BE2C (cell line): Measurements from ENCODE around the gene NRG2.

ENCODE experiments used
- DNase-seq: peaks from one replicate; pipeline ENCODE4 v3.0.0-alpha.2; 2020
- H3K27me3 ChIP-seq: fragments of 250-450 bp; sonication (Bioruptor Pico); 2 replicates; pipeline ENCODE4 v1.5.1; 2020; ENCODE audit warnings: mild to moderate bottlenecking
- H3K36me3 ChIP-seq: fragments of 250-450 bp; sonication (Bioruptor Pico); 2 replicates; pipeline ENCODE4 v1.5.1; 2020; ENCODE audit warnings: mild to moderate bottlenecking
- H3K4me1 ChIP-seq: fragments of 250-450 bp; sonication (Bioruptor Pico); 2 replicates; pipeline ENCODE4 v1.5.1; 2020
- H3K4me3 ChIP-seq: 2 replicates; pipeline ENCODE4 v1.5.1; 2011; ENCODE audit warnings: low read depth, low read length
- H3K9me3 ChIP-seq: fragments of 250-450 bp; sonication (Bioruptor Pico); 2 replicates; pipeline ENCODE4 v1.5.1; 2020
- TF ChIP-seq, protein P1 (sequence below): IDR thresholded peaks from 2 replicates; pipeline ENCODE4 v1.5.1; 2012; ENCODE audit warnings: mild to moderate bottlenecking, low read depth, low read length

The NRG2 gene

GRCh38 chr5:139958432-139959148 is 84.5 kb downstream of the NRG2 start:
- no peak for DNase-seq
- Histone ChIP-seq H3K9me3 (no peaks in the 10 kb centered on the region), H3K36me3 (no peaks in the 10 kb centered on the region), H3K27me3 (no peaks in the 10 kb centered on the region), H3K4me3 (no peak overlapping the region), H3K4me1 (peaks cover 2% of the 10 kb centered on the region; the same call in 1 of the 2 replicates)
- TF ChIP-seq, protein P1, sequence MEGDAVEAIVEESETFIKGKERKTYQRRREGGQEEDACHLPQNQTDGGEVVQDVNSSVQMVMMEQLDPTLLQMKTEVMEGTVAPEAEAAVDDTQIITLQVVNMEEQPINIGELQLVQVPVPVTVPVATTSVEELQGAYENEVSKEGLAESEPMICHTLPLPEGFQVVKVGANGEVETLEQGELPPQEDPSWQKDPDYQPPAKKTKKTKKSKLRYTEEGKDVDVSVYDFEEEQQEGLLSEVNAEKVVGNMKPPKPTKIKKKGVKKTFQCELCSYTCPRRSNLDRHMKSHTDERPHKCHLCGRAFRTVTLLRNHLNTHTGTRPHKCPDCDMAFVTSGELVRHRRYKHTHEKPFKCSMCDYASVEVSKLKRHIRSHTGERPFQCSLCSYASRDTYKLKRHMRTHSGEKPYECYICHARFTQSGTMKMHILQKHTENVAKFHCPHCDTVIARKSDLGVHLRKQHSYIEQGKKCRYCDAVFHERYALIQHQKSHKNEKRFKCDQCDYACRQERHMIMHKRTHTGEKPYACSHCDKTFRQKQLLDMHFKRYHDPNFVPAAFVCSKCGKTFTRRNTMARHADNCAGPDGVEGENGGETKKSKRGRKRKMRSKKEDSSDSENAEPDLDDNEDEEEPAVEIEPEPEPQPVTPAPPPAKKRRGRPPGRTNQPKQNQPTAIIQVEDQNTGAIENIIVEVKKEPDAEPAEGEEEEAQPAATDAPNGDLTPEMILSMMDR = no peak

GRCh38 chr5:139956342-139956741 is 86.8 kb downstream of the NRG2 start:
- TF ChIP-seq, protein P1 = no peak

GRCh38 chr5:139955616-139956273 is 87.4 kb downstream of the NRG2 start:
- TF ChIP-seq, protein P1 = no peak
- no peaks in the 10 kb centered on the region for H3K9me3 ChIP-seq
- no peaks in the 10 kb centered on the region for H3K27me3 ChIP-seq
- no peaks in the 10 kb centered on the region for H3K36me3 ChIP-seq
- DNase-seq = no peak
- no peak overlapping the region for H3K4me3 ChIP-seq
- no peaks in the 10 kb centered on the region for H3K4me1 ChIP-seq

More at GRCh38 chr5:139956342-139956741, 86.8 kb downstream of the NRG2 start:
- no peaks in the 10 kb centered on the region for H3K4me1 ChIP-seq
- no peaks in the 10 kb centered on the region for H3K9me3 ChIP-seq
- H3K36me3 ChIP-seq = no peaks in the 10 kb centered on the region
- no peak overlapping the region for H3K4me3 ChIP-seq
- no peak for DNase-seq
- no peaks in the 10 kb centered on the region for H3K27me3 ChIP-seq

DNA sequence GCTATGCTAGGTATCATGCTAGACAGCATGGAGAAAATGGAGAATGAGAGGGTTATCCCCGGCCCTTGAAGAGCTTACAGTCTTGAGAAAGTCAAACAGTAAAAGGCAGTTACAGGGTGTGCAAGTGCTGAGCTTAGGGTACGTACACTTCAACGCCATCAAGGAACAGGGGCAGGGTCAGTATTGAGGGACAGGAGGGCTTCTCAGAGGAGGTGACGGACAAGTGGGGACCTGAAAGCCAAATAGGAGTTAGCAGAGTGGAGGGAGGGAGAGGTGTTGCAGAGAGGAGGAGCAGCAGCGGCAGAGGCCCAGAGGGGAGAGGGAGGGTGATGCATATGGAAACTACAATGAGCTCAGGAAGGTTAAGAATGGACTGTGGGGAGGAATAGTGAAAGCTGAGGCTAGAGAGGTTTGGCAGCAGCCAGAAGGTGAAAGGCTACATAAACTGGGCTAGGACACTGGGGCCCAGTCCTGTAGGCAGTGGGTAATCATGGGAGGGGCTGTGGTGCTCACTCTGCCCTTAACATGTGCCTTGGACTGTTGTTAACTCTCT is 88.0 kb downstream of the NRG2 start:
- Histone ChIP-seq H3K4me1 (no peaks in the 10 kb centered on the region), H3K9me3 (no peaks in the 10 kb centered on the region), H3K36me3 (no peaks in the 10 kb centered on the region), H3K27me3 (no peaks in the 10 kb centered on the region), H3K4me3 (no peak overlapping the region)
- DNase-seq = no peak
- TF ChIP-seq, protein P1 = no peak

DNA sequence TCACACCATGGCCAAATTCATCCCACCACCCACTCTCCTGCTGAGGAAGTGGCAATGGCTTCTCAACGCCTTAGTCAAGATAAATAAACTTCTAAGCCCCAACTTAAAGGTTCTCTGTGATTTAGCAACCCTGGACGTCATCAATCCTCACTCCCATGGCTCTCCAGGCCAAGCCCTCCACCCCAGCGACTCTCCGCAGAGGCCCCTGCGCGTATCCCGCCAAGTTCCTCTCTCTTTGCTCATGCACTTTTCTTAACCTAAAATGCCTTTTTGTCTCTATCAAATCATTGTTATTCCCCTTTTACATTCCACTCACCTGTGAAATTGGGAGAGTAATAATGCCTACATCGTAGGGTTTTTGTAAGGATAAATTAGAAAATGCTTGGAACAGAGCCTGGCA is 88.6 kb downstream of the NRG2 start:
- DNase-seq = no peak
- Histone ChIP-seq H3K36me3 (no peaks in the 10 kb centered on the region), H3K4me1 (no peaks in the 10 kb centered on the region), H3K4me3 (no peak overlapping the region), H3K9me3 (no peaks in the 10 kb centered on the region), H3K27me3 (no peaks in the 10 kb centered on the region)
- TF ChIP-seq, protein P1 = no peak

- TF ChIP-seq, protein P1 = no peak
- no peak for DNase-seq
- no peaks in the 10 kb centered on the region for H3K27me3 ChIP-seq
- no peaks in the 10 kb centered on the region for H3K36me3 ChIP-seq
- no peak overlapping the region for H3K4me3 ChIP-seq
- no peaks in the 10 kb centered on the region for H3K4me1 ChIP-seq
- H3K9me3 ChIP-seq = no peaks in the 10 kb centered on the region
These were observed 89.1 kb downstream of the NRG2 start for GRCh38 chr5:139954022-139954421.
